ENCODE results near the gene PRXL2C.

DNA sequence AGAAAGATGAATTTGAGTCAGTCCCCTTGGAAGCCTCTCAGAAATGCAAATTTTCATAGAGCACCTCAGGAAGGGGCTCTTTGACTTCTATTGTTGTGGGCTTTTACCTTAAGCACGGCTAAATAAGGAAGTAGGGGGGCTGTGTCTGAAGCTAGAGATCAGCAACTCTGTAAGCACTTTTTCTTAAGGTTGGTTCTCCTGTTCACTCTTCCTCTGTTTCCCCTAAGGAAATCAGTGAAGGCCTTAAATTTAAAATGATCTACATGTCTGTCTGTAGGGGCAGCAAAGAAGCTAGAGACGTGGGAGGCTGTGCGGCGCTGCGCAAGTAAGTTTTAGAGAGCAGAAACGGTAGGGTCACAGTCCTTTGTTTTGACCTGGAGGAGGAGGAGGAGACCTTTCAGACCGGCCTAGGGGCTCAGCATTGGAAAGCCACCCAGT lies 34.3 kb downstream of the PRXL2C start:
- TF ChIP-seq, protein P1, sequence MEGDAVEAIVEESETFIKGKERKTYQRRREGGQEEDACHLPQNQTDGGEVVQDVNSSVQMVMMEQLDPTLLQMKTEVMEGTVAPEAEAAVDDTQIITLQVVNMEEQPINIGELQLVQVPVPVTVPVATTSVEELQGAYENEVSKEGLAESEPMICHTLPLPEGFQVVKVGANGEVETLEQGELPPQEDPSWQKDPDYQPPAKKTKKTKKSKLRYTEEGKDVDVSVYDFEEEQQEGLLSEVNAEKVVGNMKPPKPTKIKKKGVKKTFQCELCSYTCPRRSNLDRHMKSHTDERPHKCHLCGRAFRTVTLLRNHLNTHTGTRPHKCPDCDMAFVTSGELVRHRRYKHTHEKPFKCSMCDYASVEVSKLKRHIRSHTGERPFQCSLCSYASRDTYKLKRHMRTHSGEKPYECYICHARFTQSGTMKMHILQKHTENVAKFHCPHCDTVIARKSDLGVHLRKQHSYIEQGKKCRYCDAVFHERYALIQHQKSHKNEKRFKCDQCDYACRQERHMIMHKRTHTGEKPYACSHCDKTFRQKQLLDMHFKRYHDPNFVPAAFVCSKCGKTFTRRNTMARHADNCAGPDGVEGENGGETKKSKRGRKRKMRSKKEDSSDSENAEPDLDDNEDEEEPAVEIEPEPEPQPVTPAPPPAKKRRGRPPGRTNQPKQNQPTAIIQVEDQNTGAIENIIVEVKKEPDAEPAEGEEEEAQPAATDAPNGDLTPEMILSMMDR (IDR thresholded peaks at IDR 0.05), result no peak
- no peak for TF ChIP-seq POLR2AphosphoS5 (IDR thresholded peaks at IDR 0.05; ENCODE audit: low read depth, low read length)
- no peak for TF ChIP-seq JUND (IDR thresholded peaks at IDR 0.05)
- TF ChIP-seq EP300 (IDR thresholded peaks at IDR 0.05; ENCODE audit: borderline replicate concordance in 1 of 2, low read depth in 1 of 2, low read length in 1 of 2), result no peak
